Small intestine (tissue), 7 donors: ENCODE measurements around the gene NOVA2. TPM values are rescaled to one million over a fixed set of nuclear protein-coding genes. Genes with fewer than 3 reads are reported as not detected.
A peak's percentile ranks its signal among the peaks of the same experiment; 100 is the strongest.

Experiments
- DNase-seq, 2 donors: peaks; one replicate each; pipeline versions ENCODE4 v3.0.0 to v3.0.0-alpha.2; 2013
- FAIRE-seq: peaks from 2 replicates; lab custom pipeline; 2012; peaks lifted over from hg19 to GRCh38; lab: Jason Lieb, UNC
- H3K27ac ChIP-seq, 3 donors: one replicate each; pipeline ENCODE4 v1.5.1; 2013; ENCODE audit warnings: low read length in 2 of 3, mild to moderate bottlenecking in 2 of 3, control low read depth in 1 of 3, inconsistent platforms in 1 of 3, low read depth in 1 of 3, moderate library complexity in 1 of 3
- H3K27me3 ChIP-seq, 3 donors: one replicate each; pipeline ENCODE4 v1.6.1; 2013; ENCODE audit warnings: low read length in 3 of 3, inconsistent platforms in 1 of 3; ENCODE audit not compliant: control insufficient read depth in 3 of 3, insufficient read depth in 3 of 3
- H3K36me3 ChIP-seq, 3 donors: one replicate each; pipeline ENCODE4 v1.6.1; 2013; ENCODE audit warnings: low read length in 3 of 3, inconsistent platforms in 1 of 3, low read depth in 1 of 3, mild to moderate bottlenecking in 1 of 3, moderate library complexity in 1 of 3; ENCODE audit not compliant: control insufficient read depth in 3 of 3, insufficient read depth in 2 of 3
- H3K4me1 ChIP-seq, 3 donors: one replicate each; pipeline ENCODE4 v1.6.1; 2013; ENCODE audit warnings: low read length in 2 of 3, inconsistent platforms in 1 of 3, low read depth in 1 of 3, mild to moderate bottlenecking in 1 of 3, moderate library complexity in 1 of 3; ENCODE audit not compliant: control insufficient read depth in 3 of 3, insufficient read depth in 2 of 3
- H3K4me3 ChIP-seq, 3 donors: one replicate each; pipeline ENCODE4 v1.5.1; 2013; ENCODE audit warnings: low read length in 3 of 3, control low read depth in 1 of 3, inconsistent platforms in 1 of 3, low read depth in 1 of 3, mild to moderate bottlenecking in 1 of 3, moderate library complexity in 1 of 3
- H3K9me3 ChIP-seq, 2 donors: one replicate each; pipeline ENCODE4 v1.6.1; 2013; ENCODE audit warnings: low read depth in 1 of 2, low read length in 1 of 2; ENCODE audit not compliant: control insufficient read depth in 2 of 2, insufficient read depth in 1 of 2
- WGBS, 3 donors: extraction: QIAGEN DNeasy Blood & Tissue Kit; methylation state at CpG; one replicate each; pipeline ENCODE4 v1.1.7; 2013; 5-methylcytosine and 5-hydroxymethylcytosine counted together
- polyA plus RNA-seq, 4 donors: library from polyadenylated mRNA; stranded (reverse) in 3 of 4; unstranded in 1 of 4; fragments of 200-250 nt in 3 of 4; fragments of 120-200 nt in 1 of 4; gene quantifications; one replicate each; pipeline versions ENCODE4 v1.2.1 to v1.2.3, GENCODE V29; 2013
- donor health status: healthy with polysubstance abuse.
- donor health status: control.
- donor health status: control.
- donor health status: Bipolar disorder and iron deficiency.
- donor health status: healthy.

NOVA2 gene
- polyA plus RNA-seq, 4 donors, result under 0.01 to 2.0 (median 0.56) TPM

DNA sequence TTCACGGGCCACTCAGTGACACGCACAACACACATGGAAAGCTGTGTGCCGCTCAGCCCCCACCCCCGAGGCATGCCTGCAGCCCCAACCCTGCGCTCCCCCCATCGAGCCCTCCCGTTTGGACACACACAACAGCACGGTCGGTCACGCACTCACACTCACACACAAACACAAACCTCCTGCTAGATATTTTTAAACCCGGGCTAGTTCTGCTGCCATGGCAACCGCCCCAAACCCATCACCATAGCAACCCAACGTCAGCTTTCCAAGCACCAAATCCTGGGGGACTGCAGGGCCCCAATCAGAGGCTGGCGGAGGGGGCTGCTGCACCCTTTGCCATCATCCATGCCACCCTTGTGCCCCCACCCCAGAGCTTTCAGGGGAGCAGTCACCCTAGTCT, 2.5 kb upstream of the NOVA2 start:
- WGBS, 3 donors, result 38 to 44% (median 41%) methylated on average over 14 of the region's 14 CpGs

DNA sequence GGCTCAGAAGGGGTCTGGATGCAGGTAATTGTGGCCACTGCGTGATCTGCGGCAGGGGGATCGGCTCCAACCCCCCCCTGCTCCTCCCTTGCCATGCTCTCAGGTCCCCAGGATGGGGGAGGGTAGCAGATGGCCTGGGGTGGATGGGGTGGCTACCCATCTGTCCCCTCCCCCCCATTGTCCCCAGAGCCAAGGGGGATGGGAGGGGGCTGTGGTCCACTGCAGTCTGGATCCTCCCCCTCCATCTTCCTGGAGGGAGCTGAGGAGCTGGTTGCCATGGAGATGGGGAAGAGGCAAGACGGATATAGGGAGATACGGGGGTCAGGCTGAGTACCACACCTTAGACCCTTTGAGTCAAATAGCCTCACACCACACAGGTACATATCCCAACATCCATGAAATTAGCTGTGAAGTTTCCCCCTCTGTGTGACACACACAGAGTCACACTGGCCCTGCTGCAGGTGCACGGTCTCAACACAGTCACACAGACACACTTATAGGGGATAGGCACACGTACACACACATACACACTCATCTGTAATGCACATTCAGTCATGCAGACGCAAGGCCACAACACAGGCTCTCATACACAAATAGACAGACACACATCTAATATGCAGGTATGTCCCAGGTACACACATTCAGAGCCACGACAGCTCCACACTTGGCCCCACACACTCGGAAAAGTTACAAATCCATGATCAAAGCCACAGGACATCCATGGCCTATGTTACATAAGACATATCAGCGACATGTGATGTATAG, 1.8 kb upstream of the NOVA2 start:
- peaks cover 3 to 62% (median 23%) of the 10 kb centered on the region in 3 donors for H3K27me3 ChIP-seq
- no peak for FAIRE-seq
- 61 to 69% (median 67%) methylated on average over 11 of the region's 11 CpGs for WGBS, 3 donors

More for the DNA sequence above, 2.5 kb upstream of the NOVA2 start:
- peaks cover 0 to 4% of the 10 kb centered on the region in 2 donors for H3K9me3 ChIP-seq
- DNase-seq (no peak), FAIRE-seq (no peak)
- H3K27me3 ChIP-seq, result peaks cover 3 to 55% (median 16%) of the 10 kb centered on the region in 3 donors
- no peaks in the 10 kb centered on the region for H3K36me3 ChIP-seq
- H3K4me1 ChIP-seq, result no peaks in the 10 kb centered on the region
- H3K27ac ChIP-seq, result no peak overlapping the region
- H3K4me3 ChIP-seq, result no peak overlapping the region

DNA sequence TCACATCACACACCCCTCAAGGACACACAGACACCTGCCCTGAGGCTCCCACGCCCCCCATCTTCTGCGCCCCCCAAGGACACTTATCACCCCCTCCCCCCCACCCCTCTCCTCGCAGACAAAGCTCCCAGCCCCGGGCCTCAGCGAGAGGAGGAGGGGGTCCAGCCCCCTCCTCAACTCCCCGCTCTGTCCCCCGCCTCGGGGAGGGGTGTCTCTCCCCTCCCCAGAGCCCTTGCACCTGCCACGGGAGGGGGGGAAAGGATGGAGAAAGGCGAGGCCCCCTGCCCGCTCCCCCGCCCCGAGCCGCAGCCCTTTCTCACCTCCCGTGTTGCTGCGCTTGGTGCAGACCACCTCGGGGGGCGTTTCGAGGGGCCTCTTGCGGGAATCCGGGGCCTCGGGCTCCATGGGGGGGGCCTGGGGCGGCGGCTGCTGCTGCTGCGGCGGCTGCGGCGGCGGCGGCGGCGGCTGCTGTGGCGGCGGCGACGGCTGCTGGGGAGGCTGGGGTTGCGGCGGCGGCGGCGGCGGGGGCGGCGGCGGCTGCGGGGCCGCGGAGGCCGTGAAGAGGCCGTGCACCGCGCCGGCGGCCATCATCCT, 621 bp downstream of the NOVA2 start:
- no peak for DNase-seq
- H3K27me3 ChIP-seq, result peaks cover 3 to 67% (median 31%) of the 10 kb centered on the region in 3 donors
- H3K4me1 ChIP-seq, result no peaks in the 10 kb centered on the region
- H3K9me3 ChIP-seq, result peaks cover 0 to 4% of the 10 kb centered on the region in 2 donors
- no peak overlapping the region for H3K27ac ChIP-seq
- peak overlapping the region in 1 of 3 donors; percentile 5 for H3K4me3 ChIP-seq
- 0 to 6% (median 2%) methylated on average over 9 to 54 of the region's 54 CpGs for WGBS, 3 donors
- no peaks in the 10 kb centered on the region for H3K36me3 ChIP-seq
- no peak for FAIRE-seq

More for the DNA sequence above, 1.8 kb upstream of the NOVA2 start:
- DNase-seq, result no peak
- no peak overlapping the region for H3K4me3 ChIP-seq
- no peaks in the 10 kb centered on the region for H3K4me1 ChIP-seq
- no peak overlapping the region for H3K27ac ChIP-seq
- H3K36me3 ChIP-seq, result no peaks in the 10 kb centered on the region
- H3K9me3 ChIP-seq, result peaks cover 0 to 4% of the 10 kb centered on the region in 2 donors

DNA sequence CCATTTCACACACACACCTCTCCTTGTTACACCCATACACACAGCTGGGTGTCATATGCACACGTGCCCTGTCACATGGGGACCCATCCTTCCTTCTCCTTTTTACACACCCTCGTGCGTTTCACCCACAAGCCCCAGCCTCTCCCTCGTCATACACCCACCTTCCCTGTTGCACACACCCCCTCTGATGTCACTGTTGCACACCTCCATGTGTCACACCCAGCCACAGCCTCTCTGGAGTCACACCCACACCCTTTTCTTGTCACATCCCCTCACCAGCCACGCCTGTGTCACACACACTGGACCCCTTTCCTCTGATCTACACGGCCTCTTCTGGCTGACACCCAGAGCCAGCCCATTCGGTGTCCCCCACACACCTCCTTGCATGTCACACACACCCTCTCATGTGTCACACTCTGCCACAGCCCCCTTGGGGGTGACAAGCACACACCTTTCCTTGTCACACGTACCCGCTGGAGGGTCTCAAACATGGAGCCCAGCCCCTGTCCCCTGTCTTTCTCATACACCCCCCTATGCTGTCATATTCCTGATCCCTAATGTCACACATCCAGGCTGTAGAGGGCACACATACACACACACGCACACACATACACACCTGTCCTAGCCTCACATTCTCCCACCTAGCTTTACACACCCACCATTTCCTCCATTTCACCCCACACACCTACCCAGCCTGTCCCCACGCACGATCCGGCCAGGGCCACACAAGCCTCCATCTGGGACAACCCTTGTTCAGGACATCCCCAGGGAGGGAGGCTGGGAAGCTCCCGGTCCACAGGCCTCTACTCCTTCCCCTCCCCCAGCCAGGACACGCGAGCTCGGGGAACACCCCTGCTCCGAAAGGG, 1.4 kb downstream of the NOVA2 start:
- peak overlapping the region in 1 of 3 donors; percentile 5 for H3K4me3 ChIP-seq
- no peaks in the 10 kb centered on the region for H3K36me3 ChIP-seq
- DNase-seq (no peak), FAIRE-seq (no peak)
- no peaks in the 10 kb centered on the region for H3K4me1 ChIP-seq
- 13 to 14% (median 14%) methylated on average over 18 of the region's 18 CpGs for WGBS, 3 donors
- H3K27me3 ChIP-seq, result peaks cover 3 to 64% (median 31%) of the 10 kb centered on the region in 3 donors
- H3K27ac ChIP-seq, result no peak overlapping the region
- peaks cover 0 to 4% of the 10 kb centered on the region in 2 donors for H3K9me3 ChIP-seq

DNA sequence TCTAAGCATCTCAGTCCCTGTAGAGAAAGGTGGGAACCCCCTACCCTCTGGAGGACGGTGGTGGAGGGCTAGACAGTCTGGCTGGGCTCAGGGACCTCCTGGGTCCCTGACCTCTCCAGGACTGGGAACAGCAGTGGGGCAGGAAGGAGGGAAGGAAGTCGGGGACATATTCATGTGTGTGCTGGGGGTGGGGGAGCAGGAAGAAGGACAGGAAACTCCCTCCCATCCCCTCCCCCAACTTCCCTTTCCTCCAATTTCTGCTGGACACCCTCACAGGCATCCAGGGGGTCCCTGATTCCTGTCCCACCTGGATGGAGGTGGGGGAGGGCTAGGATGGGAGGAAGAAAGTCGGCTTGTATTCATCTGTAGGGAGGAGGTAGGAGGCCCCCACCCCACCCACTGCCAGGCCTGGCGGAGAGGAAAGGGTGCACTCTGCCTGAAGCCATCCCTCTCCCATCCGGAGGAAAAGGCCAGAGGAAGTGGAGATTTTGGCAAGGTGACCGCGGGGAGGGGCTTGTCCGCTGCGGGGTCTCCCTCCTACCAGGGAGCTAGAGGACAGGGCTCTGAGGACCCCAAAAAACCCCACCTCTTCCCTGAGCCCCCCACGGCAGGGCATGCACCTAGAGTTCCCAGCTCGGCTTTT, 2.3 kb downstream of the NOVA2 start:
- Histone ChIP-seq H3K27me3 (peaks cover 3 to 67% (median 33%) of the 10 kb centered on the region in 3 donors), H3K4me1 (no peaks in the 10 kb centered on the region), H3K27ac (no peak overlapping the region), H3K36me3 (no peaks in the 10 kb centered on the region), H3K9me3 (peaks cover 0 to 4% of the 10 kb centered on the region in 2 donors), H3K4me3 (no peak overlapping the region)
- 11 to 18% (median 13%) methylated on average over 5 to 11 of the region's 11 CpGs for WGBS, 3 donors
- no peak for FAIRE-seq
- no peak for DNase-seq

DNA sequence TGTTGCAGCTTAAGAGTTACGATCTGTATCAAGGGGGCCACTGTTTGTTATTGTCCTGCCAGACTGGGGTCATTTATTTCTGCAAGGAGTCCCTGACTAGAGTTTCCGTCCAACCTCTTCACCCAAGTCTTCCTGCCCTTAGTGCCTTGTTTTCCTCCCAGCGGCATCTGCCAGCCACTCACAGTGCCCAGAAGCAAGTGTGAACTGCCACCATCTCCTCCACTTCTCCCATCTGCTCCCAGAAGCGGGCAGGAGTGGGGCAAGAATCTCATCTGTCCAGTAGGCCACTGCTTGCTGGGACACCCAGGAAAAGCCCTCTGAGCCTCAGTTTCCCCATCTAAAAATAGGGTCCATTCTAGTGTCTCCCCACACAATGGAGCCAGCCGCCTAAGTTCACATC, 4.0 kb downstream of the NOVA2 start:
- FAIRE-seq, result no peak
- Histone ChIP-seq H3K27me3 (peaks cover 3 to 51% (median 32%) of the 10 kb centered on the region in 3 donors), H3K4me1 (no peaks in the 10 kb centered on the region), H3K27ac (no peak overlapping the region), H3K36me3 (no peaks in the 10 kb centered on the region), H3K4me3 (no peak overlapping the region), H3K9me3 (peaks cover 0 to 4% of the 10 kb centered on the region in 2 donors)
- 63 to 67% (median 65%) methylated on average over 5 of the region's 5 CpGs for WGBS, 3 donors
- DNase-seq, result no peak

DNA sequence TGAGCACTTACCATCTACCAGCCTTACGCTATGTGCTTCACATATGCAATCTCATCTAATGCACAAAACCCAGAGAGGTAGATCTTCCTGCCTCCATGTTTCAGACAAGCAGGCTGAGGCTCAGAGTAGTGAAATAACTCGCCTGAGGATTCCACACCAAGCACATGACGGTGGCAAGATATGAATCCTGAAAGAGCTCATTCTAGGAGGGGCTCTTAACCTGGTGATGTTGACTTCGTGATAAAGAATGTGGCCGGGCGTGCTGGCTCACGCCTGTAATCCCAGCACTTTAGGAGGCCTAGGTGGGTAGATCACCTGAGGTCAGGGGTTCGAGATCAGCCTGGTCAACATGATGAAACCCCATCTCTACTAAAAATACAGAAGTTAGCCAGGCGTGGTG, 5.0 kb downstream of the NOVA2 start:
- no peak overlapping the region for H3K4me3 ChIP-seq
- H3K27ac ChIP-seq, result no peak overlapping the region
- WGBS, 3 donors, result 44 to 71% (median 57%) methylated on average over 9 of the region's 9 CpGs
- H3K4me1 ChIP-seq, result no peaks in the 10 kb centered on the region
- no peak for DNase-seq
- H3K27me3 ChIP-seq, result peaks cover under 1 to 41% (median 28%) of the 10 kb centered on the region in 3 donors
- H3K9me3 ChIP-seq, result no peaks in the 10 kb centered on the region
- FAIRE-seq, result no peak
- H3K36me3 ChIP-seq, result no peaks in the 10 kb centered on the region

DNA sequence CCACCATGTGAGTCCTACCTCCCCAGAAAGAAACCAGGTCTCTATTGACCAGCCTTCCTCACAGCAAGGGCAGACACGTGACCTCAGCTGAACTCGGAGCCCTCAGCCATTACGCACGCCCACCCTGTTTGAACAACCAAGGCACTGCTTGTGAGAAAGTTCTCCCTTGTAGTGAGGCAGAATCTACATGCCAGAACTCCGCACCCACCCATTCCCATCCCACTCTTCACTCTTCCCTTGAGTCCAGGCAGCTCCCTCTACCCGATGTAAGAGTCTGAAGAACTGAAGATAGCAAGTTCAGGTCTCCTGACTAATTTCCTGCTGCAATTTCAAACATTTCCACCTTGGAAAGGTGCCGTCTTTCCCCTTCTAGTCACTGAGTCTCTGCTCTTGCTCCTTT, 6.4 kb downstream of the NOVA2 start:
- DNase-seq (no peak), FAIRE-seq (no peak)
- Histone ChIP-seq H3K27ac (no peak overlapping the region), H3K27me3 (peaks cover 0 to 31% (median 23%) of the 10 kb centered on the region in 3 donors), H3K4me3 (no peak overlapping the region), H3K4me1 (no peaks in the 10 kb centered on the region), H3K36me3 (no peaks in the 10 kb centered on the region), H3K9me3 (no peaks in the 10 kb centered on the region)
- 32 to 63% (median 46%) methylated on average over 7 of the region's 7 CpGs for WGBS, 3 donors
